PFSK-1 (cell line): ENCODE measurements around the gene DTX1.

Source experiments
- REST ChIP-seq, 2 experiments: IDR thresholded peaks; 2 replicates each; pipeline versions ENCODE4 v1.6.1 to v1.8.0; 2011 to 2012; ENCODE audit warnings: low read depth in 2 of 2, low read length in 2 of 2, control low read depth in 1 of 2, inconsistent platforms in 1 of 2, mild to moderate bottlenecking in 1 of 2, moderate library complexity in 1 of 2; ENCODE audit not compliant: insufficient read depth in 1 of 2
- SIN3A ChIP-seq: IDR thresholded peaks from 2 replicates; pipeline ENCODE4 v1.6.1; 2012; ENCODE audit warnings: mild to moderate bottlenecking, low read length, moderate library complexity, borderline replicate concordance; ENCODE audit not compliant: insufficient read depth

GRCh38 chr12:113115455-113116126 lies 59.1 kb downstream of the DTX1 start:
- TF ChIP-seq REST (IDR thresholded peaks at IDR 0.05; ENCODE audit: insufficient read depth in 1 of 2, low read depth in 2 of 2, low read length in 2 of 2): no peak
- TF ChIP-seq SIN3A: no peak
